Measurements from ENCODE around the gene DIP2C.
"Not testable (repeated sequence)": the region's sequence is repeated elsewhere in the genome, so short reads cannot be mapped to it uniquely, and the experiment has no call there.

DIP2C gene

DNA sequence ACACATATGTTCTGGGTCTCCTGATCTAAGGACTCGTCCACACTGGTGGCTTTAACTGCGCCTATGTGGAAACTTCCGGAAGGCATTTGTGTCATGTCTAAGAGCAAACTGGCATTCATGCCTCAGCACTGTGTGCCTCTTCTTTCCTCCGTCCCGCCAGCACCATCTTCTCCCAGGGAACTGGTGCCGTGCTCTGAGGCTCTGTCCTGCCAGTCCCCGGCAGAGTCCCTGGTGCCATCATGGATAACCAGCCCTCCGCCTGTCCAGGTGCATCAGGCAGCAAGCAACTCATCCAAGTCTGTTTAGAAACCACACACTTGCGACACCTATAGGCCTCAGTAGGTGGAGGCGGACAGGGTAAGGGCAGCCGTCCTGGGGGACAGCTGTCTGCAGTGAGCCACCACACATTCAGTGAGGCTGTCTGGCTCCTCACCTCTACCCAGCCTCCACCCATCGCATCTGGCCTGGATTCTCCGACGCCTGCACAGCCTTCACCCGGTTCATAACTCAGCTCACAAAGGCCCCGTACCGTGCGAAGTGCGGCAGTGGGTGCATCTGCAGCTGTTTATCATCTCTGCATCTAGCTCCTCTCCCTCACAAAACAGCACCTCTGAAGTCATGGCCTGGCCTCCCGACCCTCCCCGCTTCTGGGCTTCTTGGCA lies 162.7 kb downstream of the DIP2C start:
- DNase-seq, result no peak

DNA sequence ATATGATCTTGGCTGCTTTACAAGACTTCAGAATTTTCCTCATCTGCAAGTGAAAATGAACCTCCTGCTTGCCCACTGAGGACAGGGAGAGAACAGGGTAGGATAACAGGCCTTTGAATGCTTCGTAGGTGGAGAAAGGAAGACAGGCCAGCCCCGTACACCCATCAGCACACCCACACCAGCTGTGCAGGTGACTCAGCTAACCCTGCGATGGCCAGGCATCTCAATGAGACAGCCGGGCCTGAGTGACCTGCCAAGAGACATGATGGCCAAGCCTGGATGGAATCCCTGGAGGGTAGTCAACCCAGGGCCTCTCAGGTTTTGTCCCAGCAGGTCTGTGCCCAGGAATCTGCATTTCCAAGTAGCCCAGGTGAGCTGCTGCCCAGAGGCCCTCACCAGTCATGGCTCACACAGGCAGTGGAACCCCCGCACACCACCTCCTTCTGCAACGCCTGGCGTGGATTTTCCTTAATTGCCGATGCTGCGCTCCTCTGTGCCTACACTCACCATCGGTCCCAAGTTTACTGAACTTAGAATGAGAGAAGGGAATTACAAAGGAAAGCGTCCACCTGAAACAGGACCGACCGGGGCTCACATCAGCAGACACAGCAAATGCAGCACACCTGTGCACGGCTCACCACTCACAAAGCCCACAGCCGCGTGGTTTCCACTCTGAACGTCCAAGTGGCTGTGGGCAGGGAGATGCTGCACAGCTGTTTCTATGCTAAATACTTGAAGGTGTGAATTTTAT lies 163.7 kb downstream of the DIP2C start:
- no peak for DNase-seq

DNA sequence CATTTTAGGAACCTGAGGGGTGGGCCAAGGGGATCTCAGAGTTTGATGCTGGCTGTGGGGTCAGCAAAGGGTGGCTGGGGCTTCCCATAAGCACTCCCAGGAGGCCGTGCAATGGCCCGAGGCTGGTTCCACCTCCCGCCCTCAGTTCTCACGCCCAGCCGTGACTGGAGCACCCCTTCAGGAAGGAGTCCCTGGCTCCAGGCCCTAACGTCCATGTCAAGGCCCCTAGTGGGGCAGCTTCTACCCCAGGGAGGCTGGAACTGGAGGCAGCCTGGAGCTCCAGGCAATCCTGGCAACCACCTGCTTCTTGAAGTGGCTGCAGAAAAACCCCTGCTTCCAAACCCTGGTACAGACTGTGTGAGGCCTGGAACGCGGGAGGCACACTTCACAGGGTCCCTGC lies 165.5 kb downstream of the DIP2C start:
- DNase-seq, result no peak

DNA sequence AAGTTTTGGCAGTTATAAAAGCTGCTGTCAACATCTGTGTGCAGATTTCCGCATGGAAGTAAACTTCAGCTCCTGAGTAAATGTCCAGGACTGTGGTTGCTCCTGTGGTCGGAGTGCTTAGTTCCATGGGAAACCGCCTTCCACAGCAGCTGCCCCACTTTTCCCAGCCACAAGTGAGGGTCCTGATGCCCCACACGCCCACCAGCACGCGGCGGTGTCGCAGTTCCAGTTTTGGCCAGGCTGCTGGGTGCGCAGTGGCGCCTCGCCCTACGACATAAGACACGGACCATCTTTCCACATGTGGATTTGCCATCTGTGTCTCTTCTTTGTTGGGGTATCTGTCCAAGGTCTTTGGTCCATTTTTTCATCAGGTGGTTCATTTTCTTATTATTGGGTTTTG lies 167.1 kb downstream of the DIP2C start:
- DNase-seq, result no peak

DNA sequence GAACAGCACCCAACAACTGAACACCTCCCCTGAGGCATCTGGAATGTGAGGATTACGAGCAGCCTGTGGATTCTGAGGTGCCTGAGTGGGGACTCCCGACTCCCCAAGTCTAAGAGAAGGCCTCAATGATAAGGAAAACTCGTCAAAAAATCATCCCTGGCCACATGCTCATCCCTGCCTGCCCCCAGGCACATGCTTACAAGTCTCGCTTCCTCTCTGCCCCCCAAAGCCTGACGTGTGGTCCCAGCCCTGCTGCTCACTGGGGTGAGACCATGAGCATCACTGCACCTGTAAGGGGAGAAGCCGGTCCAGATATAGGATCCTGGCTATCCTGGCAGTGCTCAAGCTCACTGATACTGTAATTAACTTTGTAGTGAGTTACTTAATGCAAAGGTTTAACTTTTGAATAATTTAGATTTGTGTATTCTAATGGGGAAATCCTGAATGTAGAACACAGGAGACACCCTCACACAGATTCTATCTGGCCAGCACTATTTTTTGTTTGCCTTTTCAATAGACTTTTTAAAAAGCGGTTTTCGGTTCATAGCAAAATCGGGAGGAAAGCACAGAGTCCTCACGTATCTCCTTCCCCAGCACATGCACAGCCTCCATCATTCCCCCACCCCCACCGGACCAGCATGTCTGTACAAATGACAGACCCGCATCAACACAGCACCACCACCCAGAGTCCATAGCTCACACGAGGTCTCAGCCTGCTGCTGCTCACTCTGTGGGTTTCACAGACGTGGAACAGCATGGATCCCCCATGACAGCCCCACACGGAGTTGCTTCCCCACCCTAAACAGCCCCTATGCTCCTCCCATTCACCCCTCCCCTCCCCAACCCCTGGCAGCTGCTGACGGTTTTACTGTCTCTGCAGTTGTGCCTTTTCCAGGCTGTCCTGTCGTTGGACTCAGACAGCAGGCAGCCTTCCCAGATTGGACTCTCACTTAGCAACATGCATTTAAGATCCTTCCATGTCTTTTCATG lies 167.9 kb downstream of the DIP2C start:
- no peak for DNase-seq

DNA sequence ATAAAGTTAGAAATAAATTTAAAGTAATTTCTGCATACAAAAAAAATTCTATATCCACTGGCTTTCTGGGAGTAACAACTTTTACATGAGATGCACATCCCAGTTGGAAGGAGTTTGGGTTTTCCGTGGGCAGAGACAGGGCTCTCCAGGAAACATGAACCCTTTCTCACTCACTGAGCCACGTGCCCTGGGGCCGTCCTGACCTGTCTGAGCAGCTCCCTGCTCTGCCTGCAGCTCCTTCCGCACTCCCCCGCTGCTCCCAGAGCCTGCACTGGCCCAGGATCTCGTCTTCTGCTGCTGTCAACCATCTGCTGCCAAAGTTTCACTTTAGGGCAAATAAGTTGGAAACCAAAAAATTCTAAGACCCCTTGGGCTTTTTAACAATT lies 169.1 kb downstream of the DIP2C start:
- DNase-seq, result no peak

DNA sequence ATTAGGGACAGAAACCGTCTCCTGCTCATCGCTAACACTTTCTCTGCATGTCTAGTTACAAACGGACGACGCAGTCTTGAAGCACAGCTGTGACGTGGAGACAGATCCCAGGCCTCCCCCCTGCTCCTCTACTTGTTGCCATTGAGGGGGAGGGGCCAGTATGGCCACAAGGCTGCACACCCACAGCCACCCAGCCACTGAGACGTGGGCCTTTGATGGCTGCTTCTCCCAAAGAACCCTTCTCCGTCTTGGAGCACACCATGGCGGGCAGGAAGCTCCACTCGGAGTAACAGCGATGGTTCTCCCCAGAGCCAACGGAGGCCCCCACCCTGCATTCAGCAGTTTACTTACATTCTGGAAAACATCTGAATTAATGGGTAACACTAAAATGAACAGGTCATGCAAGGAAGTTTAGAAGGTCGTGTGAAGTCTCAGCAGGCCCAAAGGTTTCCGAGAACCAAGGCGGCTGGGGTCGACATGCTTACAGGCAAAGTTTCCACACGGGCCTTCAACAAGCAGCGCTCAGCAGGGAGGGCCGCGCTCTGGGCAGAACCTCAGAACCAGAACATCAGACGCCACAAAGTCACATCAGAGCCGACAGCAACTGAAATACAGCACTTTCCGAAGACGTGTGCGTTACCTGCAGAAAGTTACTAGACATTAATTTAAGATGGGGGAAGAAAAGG lies 169.6 kb downstream of the DIP2C start:
- no peak for DNase-seq

DNA sequence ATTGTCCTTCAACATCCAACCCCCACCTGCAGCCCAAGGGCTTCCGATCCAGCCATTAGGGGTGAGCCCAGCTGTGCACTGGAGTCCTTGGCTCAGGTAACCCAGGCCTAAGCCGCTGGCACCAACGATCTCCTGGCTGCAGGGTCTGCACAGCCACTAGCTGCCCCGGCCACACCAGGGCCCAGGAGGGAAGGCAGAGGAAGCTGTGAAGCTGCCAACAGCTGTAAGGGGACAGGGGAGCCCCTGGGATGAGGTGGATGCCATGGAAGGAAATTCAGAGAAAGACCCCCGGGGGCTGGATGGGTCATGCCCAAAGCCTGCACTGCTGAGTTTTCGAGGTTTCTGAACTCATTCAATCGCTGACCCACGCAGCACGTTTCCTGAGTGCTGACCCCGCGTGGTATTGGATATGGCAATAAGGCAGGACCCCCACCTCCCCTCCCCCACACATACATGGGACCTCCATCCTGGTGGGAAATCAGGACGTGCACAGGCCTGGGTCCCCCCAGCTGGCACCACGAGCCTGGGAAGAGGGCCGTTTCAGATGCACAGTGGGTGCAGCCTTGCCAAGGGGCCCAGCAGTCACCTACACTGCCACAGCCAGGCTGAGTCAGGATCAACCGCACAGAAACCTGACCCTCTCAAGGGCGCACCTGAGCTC lies 170.3 kb downstream of the DIP2C start:
- DNase-seq, result no peak

DNA sequence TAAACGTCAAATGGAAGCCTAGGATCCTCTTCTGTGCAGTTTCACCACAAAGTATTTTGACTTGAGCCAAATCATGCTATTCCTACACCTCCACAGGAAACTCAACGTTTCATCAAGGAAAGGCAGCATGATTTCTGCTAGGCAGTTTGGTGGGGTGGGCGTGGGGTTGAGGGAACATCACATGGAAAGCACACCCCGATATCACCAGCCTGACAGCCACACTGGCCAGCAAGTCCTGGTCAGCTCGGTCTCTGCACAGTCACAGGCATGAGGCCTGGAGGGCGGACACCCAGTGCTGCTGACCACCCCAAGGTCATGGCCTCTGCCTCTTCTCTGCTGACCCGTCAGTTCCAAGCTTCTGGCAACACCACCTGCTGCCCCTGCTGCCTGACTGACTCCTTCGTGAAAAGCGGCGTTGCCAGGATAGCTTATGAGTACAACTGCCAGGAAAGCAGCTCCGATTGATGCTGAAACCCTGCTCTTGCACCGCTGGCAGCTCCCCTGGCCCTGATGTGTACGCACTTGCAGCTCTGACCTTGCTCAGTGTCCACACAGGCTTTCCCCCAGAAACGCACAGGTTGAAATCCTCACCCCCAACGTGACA lies 171.5 kb downstream of the DIP2C start:
- DNase-seq, result no peak

DNA sequence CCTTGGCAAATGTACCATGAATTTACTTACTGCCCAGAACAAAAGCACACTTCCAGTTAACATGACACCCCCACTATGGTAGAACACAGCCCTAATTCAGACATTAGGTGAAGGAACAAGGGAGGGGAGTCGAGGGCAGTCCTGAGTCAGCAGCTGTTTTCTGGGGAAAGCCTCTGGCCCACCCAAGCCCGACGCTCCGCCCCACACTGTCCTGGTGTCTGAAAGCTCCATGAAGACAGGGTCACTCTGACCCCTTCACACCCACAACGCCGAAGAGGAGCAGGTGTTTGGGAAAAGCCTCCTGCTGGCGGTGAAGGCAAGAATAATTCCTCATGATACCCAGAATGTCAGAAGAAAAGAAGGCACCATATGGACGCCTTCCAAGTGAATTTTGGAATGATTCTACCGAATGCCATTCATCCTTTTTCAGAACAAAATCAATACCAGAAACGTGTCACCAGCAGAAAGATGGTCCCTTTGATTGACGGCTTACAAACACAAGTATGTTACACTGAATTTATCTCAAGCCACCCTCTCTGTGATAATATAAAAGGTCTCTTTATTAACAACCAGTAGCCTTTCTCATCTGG lies 172.1 kb downstream of the DIP2C start:
- no peak for DNase-seq

DNA sequence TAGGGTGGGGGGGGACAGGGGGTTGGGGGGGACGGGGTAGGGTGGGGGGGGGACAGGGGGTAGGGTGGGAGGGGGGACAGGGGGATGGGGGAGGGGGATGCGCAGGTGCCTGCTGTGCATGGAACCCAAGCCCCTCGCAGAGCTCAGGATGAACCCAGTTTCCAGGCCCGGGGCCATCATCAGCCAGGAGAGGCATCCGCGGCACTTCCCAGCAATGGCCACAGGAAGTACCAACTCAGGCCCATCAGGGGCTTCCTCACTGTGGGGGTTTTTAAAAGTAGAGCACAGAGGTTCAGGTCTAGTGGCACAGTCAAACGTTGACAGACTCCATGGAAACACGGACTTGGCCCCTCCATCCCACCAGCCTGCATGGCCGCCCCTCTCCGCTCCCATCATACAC lies 172.7 kb downstream of the DIP2C start:
- DNase-seq, result no peak

DNA sequence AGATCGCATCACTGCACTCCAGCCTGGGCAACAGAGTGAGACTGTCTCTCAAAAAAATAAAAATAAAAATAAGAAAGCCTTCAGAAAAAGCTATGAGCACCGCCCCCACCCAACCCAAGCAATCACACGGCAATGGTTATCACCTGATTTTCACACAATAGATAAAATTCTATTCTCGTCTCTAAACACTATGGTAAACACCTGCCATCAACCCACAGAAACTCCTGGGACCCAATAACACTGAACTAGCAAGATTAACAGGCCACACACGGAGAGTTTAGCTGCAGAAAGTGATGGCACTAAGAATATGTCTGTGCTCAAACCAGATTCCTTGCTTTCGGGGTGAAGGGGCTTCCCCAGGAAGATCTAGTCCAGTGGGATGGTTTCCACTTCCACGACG lies 173.8 kb downstream of the DIP2C start:
- DNase-seq, result no peak

DNA sequence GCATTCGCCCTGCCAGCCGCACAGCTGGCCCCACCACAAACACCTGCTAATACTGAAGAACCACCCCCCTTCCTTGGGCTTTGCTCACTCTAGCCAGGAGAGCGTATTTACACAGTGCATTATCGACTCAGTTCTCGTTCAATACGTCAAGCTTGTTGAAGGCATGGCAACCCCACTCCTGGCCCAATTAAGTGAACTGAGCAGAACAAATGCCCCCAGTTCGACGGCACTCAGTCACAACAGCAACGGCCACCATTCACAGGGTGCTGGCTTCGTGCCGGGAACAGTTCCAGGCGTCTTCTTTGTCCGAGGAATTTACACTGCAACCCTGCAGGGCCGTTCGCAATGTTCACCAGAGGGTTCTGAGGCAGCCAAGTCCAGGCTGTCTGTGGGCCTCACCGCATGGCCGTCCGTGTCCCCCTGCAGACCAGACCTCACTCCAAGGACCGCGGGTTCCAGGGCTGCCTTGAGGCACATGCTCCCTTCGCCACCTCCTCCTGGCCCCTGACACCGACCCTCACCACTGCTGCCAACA lies 175.3 kb downstream of the DIP2C start:
- DNase-seq, result no peak

DNA sequence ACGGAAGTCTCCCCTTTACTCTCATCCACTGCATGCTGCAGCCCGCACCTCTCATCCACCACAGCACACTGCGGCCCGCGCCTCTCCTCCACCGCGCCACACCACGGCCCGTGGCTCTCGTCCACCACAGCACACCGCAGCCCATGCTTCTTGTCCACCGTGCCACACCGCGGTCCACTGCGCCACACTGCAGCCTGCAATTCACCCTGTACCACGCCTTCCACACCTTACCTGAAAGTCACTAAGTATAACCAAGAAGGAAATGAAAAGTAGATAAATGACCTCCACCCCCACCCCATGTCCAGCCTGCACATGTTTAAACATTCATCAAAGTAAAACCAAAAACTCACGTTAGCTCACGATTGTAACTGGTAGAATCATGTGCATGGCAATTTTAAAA lies 176.1 kb downstream of the DIP2C start:
- DNase-seq, result no peak

DNA sequence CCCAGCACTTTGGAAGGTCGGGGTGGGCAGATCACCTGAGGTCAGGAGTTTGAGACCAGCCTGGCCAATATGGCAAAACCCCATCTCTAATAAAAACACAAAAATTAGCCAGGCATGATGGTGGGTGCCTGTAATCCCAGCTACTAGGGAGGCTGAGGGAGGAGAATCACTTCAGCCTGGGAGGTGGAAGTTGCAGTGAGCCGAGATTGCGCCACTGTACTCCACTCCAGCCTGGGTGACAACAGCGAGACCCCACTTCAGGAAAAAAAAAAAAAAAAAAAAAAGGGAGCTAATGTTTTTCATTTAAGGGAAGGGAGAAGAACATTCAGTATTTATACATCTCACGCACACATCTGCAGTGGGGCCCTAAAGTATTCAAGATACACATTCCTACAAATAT lies 176.8 kb downstream of the DIP2C start:
- DNase-seq, result not testable (repeated sequence)

DNA sequence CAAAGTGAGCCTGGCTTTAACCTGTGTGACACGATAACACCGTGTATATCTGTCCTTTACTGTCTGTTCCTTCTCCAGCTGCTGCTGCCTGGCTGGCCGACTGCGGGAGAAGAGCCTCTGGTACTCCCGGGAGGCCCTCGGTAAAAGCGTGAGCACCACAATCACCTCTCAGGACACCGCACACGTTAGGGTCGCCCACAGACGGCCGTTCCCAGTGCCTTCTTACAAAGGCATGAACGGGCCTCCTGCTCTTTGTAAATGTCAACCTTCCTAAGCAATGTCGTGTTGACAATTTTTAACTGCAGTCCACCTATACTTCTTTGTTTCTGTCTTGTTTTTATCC lies 177.6 kb downstream of the DIP2C start:
- DNase-seq, result no peak

DNA sequence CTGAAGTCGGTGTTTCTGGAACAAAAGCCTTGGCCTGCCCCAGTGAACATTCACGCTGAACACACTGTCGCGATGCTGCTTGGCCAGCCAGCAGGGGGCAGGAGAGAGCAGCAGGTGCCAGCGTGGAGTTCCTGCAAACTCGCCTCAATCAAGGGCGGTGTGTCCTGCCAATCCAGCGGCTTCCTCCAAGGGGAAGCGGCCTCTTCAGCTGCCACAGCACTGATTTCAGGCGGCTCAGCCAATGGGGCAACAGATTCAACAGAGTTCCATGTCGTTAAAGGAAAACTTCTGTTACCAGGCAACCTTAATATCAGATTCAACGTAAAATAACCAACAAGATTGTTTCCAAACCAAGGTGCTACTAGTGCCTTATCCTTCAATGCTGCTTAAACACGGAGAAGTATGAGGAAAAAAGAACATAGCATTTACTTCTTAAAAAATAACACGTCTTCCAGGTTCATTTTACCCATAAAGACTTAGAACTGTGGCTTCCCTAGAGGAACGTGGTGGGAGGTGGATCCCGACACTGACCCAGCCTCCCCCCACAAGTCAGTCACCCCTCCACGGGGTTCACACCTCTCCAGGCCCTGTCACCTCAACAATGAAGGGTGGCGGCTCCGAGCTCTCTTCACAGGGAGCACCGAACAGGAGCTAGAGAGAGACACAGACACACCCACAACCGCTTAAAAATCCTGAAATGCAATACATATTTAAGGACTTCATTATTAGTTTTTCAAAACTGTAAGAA lies 178.2 kb downstream of the DIP2C start:
- DNase-seq, result peak; percentile 96

DNA sequence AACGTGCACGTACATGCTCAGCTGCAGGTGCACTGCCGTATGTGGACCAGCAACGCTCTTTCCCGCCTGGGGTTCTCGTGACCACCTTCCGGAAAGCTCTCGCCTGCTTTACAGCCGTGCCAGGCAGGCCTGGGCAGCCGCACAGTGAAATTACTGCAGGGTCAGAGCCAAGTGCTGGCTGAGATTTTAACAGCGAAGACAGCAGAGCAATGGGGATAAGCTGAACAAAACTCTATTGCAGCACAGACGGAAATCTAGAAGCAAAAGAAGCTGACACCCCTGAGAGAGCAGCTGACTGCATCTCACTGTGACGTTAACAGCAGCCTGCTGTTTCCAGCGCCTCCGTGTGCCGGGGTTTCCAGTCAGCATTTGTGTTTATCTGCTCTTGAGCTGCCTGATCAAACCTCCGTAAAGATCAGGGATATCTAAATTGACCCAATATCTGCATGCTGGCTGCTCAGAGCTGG lies 179.0 kb downstream of the DIP2C start:
- no peak for DNase-seq

DNA sequence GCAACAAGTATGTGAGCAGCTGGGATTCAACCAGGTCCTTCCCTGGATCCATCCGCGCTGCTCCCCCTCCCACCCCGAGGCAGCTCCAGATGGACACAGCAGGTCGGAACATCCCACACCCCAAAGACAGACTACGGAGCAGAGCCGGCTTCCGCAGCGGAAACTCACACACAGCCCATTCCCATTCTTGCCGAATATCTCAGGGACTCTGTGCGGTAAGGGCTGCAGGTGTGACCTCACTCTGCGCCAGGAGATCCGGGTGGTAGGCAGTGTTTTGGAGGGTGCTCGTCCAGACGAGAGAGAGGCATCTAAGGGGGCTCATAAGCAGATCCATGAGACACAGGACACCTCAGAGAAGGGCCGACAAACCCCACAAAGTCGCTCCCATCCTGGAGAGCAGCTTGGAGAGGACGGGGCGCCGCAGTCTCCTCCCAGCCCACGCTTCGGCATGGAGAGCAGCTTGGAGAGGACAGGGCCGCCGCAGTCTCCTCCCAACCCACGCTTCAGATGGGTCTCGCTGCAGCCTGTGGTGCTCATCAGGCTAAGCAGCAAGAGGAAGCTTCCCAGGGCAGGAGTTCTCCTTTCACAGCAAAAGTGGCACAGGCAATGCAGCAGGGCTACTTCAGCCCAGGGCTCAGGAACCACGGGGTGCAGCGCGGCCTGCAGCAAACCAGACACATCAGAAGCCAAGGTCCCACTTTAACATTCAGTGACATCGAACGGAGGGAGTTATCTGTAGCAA lies 179.9 kb downstream of the DIP2C start:
- no peak for DNase-seq

DNA sequence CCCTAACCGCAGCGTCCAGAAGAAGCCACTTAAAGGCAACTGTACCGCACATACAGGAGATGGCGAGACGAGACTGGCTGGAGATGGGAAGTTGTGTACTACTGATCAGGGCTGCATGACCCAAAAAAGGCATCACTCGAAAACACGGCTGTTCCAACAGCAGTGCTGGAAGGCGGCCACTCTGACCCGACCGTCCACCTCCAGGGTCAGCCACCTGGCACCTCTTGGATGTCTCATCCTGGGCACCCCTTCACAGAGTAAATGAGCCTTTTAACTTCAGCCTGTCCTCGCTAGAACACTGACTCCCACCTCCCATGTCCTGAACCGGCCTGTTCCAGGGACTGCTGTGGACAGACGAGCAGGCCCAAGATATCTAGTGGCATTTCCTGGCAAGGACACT lies 180.7 kb downstream of the DIP2C start:
- DNase-seq, result no peak

Measured in activated CD8-positive, alpha-beta memory T cell treated with anti-CD3 and anti-CD28 coated beads, Interleukin-2, amount 50 U/mL, for 48 hours (primary cell).